Measurements from ENCODE around the gene NUDT4B.
"Not testable (repeated sequence)": the region's sequence is repeated elsewhere in the genome, so short reads cannot be mapped to it uniquely, and the experiment has no call there.

NUDT4B gene

DNA sequence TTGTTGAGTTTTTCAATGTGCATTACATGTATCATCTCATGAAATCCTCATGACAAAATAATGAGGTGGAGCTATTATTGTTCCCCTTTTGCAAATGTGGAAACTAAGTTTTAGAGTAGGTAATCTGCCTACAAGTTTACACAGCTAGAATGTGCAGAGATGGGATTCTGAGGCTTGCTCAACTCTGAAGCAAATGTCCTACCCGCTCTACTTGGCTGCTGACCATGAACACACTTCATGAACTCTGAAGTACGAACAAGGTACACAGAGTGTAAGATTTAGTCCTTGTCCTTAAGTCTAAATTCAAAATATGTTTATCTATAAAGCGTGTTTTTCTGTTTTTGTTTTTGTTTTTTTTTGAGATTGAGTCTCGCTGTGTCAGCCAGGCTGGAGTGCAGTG is 5.4 kb upstream of the NUDT4B start:
- not testable (repeated sequence) for DNase-seq

DNA sequence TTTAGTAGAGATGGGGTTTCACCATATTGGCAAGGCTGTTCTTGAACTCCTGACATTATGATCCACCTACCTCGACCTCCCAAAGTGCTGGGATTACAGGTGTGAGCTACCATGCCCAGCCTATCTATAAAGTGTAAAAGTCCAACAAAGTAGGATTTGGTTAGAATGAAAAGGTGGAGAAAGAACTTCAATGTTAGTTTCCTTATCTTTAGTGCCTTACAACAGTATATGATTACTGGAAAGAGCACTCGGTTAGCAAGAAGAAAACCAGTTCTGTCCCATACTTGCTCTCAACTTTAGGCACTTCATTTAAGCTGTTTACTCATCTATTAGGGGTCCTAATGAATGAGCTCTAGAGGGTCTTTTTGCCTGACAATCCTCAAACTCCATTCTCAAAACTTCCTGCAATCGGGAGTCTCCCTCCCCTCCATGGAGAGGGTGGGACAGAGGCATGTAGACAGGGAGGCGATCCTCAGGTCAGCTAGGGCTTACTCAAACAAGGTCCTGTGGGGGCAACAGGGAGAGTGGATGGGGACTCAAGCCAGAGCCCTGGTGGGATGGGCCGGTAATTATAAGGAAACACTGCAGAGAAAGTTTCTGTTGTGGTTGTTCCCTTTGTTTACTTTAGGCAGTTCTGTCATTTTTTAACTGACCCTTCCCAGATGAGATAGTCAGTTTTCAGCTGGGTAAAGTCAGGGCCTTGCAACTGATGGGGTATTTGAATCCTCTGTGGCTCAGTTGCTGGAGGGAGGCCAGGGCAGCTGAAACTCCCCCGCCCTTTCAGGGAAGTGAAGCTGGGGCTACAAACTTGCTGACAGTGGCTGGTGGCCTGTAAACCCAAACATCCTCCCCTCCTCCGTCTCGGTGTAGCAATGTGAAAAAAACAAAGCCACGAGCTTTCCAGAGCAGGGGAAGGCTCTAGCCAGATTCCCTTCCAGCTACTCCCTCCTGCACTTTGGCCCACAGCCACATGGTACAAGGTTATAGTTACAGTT is 4.6 kb upstream of the NUDT4B start:
- not testable (repeated sequence) for DNase-seq

DNA sequence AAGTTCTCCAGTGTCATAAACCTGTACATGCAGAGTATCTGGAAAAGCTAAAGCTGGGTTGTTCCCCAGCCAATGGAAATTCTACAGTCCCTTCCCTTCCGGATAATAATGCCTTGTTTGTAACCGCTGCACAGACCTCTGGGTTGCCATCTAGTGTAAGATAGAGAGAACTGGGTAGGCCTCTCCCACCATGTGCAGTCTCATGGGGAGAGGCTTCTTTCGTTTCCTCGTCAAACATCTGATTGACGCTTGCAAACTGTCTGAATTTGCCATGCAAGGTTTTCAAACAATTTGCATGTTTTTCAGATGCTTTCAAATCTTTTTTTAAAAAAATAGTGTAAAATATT is 734 bp downstream of the NUDT4B start:
- DNase-seq: not testable (repeated sequence)

DNA sequence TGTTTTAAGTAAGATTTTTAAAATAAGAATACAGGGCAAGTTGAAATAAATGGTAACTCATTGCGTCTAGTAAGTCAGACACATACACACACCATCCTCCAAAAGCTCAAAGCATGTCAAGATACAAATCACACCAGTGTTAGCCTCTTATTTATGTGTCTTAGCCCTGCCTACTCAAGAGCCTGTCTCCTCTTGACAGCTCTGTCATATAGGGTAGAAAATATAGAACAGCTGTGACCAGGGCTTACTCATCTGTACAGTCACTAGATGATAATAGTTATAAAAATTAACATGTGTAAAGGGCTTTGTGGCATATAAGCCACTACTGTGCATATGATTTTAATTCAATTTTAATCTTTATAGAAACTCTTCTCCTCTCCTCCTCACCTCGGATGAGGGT is 7.7 kb downstream of the NUDT4B start:
- not testable (repeated sequence) for DNase-seq

DNA sequence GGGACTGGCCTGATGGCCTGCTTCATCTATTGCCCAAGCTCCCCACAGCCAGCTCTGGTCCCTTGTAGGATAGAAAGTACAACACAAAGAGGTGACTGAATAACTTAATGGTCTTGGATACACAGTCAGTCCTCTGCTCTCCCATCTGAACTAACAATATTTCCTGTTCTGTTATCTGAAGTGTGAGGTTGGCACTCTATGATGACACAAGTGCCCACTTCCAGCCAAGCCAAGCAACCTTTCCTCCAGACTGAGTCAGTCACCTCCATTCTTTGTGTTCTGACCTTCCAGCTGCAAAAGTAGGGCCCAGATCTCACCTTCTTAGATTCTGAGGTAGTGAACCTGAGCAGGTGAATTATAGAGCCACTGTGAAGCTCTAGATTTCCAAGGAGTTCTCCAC is 8.9 kb downstream of the NUDT4B start:
- DNase-seq: not testable (repeated sequence)

DNA sequence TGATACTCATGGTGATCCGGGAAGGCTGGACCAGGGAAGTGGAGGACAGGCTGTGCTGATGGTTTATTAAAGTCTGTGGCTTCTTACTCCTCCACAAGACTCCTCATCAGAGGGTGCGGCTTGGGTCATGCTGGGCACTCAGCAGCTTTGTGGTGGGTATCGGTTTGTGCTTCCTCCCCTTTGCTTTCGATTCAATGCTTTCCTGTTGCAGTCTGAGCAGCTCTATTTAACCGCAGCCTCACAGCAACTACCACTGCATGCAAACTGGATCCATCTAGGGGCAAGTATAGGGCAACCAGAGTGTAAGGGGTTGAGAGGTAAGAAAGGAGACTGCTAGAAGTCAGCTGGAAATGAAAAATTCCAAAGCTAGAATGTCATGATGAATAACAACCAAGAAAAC is 9.8 kb downstream of the NUDT4B start:
- not testable (repeated sequence) for DNase-seq

DNA sequence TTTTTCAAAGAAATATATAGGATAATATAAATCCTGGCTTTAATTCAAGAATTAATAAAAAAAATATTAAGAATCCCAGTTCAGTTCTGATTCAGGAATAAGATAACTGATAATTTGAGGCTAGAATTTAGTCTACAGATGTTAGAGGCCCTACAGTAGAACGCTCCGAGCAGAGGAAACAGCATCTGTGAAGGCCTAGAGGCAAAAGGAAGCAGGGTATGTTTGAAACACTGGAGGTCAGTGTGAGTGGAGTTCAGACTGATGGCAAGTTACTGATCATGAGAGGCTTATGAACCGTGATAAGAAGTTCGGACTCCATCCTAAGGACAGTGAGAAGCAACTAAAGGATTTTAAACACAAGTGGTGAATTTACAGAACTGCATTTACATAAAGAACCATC is 10.4 kb downstream of the NUDT4B start:
- not testable (repeated sequence) for DNase-seq

DNA sequence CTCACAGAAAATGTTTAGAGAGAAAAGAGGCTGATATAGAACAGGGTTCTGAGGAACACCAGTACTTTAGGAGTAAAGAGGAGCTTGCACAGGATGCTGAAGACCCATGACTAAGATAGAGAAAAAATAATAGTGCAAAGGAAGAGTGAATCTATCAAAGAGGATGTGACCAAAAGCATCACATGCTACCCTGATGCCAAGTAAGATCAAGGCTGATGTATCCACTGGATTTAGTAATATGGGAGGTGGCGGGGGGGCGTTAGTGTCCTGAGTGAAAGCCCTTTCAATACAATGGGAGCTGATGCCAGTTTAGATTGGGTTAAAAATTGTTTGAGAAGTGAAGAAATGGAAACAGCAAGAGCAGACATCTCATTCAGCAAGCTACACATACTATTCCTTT is 11.2 kb downstream of the NUDT4B start:
- DNase-seq: not testable (repeated sequence)

DNA sequence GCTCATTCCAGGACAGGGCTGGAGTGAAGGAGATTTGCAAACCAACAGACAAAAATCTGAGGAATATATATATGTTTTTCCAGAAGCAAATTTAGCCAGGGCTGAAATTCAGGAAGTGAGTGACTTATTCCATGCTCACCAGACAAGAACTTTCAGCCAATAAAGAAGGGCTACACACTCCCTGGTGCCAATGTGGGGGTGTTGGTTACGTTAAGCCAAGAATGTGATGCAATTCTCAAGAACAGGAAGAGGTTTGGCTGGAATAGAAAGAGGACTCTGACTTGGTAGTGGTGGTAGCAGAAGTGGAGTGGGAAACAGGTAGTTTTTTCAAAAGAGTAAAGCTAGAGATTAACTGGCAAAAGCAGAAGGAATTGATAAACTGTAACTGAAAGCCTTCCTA is 11.6 kb downstream of the NUDT4B start:
- not testable (repeated sequence) for DNase-seq

DNA sequence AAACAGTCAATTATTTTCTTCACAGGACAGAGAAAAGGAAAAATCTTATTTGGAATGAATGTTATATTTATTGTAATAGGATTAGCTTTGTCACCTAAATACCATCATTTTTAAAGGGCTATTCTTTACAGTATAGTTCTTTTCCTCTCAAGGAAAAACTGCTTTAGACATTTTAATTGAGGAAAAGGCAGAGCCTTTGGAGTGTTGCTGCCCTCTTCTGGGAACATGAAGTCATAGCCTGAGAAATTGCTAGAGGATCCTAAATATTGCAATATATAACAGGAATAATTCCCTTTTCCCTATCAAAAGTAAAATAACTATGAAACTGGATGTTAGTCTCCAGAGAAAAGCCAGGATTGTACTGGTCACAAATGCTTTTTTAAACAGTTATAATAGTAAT is 12.8 kb downstream of the NUDT4B start:
- DNase-seq: not testable (repeated sequence)

DNA sequence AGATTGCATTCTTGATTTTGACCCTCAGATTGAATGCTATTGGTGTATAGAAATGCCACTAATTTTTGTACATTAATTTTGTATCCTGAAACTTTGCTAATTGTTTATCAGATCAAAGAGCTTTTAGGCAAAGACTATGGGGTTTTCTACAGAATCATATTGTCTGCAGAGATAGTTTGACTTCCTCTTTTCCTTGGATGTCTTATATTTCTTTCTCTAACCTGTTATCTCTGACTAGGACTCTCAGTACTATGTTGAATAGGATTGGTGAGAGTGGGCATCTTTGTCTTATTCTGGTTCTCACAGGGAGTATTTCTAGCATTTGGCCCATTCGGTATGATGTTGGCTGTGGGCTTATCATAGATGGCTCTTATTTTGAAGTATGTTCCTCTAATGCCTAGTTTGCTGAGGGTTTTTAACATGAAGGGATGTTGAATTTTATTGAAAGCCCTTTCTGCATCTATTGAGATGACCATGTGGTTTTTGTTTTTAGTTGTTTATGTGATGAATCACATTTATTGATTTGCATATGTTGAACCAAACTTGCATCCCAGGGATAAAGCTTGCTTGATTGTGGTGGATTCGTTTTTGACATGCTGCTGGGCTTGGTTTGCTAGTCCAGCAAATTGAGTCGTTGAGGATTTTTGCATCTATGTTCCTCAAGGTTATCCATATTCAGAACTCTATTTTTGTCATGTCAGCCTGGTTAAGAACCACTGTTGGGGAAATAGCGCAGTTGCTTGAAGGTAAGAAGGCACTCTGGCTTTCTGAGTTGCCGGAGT is 16.9 kb downstream of the NUDT4B start:
- not testable (repeated sequence) for DNase-seq

DNA sequence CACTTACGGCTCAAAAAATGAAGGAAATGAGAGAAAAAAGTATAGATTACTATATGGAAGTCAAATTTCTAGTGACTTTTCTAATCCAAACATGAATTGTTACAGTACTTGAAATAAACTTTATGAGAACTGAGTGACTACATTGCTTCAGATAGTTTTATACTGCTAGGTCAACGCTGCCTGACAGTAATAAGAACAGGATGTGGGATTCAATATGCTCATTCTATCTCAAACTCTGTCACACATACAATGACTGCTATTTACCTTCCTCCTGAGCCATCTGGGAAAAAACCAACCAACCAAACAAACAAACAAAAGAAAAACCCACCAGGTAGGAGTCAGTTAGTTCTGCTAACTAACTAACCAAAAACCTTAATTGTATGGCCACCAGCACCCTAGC is 20.0 kb downstream of the NUDT4B start:
- not testable (repeated sequence) for DNase-seq

DNA sequence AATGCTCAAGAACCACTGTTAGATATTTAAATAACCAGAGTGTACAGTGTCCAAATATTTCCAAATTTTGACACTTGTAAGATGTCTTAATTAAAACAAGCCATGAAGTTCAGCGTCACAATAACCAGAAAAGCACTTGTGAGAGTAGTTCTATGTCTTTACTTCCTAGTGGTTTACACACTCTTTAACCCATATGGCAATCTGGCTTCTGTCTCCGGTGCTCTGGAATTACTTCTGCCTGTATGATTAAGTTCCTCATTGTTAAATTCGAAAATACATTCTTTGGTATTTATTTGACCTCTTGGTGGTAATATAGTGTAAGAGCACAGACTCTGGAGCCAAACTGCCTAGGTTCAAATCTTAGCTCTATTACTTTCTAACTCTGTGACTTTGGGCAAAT is 20.9 kb downstream of the NUDT4B start:
- not testable (repeated sequence) for DNase-seq

DNA sequence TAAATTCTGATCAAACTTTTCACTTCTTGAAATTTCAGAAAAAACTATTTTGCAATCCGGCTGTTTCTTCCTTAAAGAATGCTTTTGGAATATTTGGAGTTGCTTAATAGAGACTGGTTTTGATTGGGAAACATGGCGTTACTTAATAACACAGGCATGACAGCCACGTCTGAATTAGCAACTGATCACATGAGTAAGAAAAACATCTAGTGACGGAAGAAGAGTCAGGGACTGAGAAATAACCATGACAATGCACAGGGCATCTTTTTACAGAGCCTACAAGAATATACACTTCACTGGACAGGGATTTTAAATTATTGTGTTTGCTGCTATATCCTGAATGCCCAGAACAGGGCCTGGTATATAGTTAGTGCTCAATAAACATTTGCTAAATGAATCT is 25.1 kb downstream of the NUDT4B start:
- DNase-seq: not testable (repeated sequence)

DNA sequence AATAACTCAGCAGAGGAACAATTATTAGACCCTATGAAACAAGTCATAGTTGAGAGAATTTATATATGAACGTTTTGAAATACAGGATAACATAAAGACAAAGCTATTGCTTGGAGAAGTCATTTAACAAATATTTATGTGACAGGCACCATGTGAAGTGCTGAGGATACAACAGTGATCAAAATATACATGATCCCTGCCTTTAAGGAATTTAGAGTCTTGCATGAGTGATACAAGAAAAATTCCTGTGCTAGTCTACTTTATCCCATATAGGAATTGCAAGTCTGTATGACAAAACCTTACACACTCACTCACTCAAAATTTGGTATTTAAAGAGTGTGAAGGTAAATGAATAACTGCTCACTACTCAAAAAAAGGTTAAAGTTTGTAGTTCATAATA is 25.5 kb downstream of the NUDT4B start:
- not testable (repeated sequence) for DNase-seq

DNA sequence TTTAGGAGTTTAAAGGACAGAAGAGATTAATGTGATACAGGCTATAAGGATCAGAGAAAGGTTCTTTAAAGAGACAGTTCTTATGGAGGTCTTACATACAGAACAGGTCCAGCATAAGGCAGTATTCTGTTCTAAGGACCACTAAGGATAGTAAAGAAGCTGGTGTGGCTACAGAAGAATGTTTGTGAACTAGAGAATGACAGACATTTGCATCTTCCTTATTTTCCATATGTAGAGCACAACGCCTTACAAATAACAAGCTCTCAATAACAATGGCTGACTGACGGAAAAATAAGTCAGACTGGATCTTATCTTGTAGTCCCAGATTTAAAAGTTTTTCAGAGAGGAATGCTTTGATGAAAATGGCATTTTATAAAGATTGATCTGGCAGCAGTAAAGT is 26.7 kb downstream of the NUDT4B start:
- DNase-seq: not testable (repeated sequence)

DNA sequence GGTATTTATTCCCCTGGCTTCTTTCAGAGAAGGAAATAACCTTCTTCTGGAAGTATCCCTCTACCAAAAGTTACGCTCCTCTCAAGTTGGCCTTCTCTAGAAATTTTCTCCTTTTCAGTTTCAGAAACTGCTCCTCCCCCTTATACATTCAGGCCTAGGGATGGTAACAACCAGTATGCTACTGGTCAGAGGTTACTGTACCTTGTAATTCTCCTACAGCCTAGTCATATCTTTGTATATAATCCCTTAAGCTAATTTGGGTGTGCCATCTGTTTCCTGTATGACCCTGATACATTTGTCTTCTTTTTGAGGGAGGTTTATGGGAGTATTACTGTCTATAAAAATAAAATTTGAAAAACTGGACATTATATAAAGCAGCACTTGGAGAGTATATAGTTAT is 29.1 kb downstream of the NUDT4B start:
- DNase-seq: not testable (repeated sequence)

DNA sequence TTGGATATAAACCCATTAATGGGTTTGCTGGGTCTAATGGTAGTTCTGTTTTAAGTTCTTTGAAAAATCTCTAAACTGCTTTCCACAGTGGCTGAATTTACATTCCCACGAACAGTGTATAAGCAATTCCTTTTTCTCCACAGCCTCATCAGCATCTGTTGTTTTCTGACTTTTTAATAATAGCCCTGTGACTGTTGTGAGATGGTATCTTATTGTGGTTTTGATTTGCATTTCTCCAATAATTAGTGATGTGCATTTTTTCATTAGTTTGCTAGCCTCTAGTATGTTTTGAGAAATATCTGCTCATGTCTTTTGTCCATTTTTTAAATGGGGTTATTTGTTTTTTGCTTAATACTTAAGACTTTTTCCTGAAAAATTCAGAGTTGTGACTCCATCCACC is 31.8 kb downstream of the NUDT4B start:
- DNase-seq: not testable (repeated sequence)

DNA sequence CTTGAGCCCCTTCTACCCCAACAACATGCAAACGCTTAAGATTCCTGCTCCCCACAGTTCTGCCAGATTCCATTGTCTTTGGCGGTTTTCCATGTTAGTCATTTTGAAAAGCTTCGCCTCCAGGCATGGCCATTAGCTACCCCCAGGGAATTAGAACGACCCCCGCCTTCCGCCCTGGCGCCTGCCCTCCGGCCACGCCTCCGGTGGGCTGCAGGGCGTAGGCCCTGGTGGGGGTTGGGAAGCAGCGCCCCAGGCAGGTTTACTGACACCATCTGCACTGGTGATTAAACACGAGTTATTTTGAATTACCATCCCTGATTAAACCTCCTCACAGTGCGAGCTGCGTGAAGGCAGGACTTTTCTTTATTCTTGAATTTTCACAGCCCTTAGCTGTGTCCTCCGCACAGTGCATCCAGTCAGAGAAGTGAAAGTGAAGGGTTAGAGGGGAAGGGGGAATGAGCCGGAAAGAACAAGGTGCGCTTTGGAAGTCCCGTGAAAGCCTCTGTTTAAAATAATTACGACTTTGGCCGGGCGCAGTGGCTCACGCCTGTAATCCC is 43.0 kb downstream of the NUDT4B start:
- not testable (repeated sequence) for DNase-seq

DNA sequence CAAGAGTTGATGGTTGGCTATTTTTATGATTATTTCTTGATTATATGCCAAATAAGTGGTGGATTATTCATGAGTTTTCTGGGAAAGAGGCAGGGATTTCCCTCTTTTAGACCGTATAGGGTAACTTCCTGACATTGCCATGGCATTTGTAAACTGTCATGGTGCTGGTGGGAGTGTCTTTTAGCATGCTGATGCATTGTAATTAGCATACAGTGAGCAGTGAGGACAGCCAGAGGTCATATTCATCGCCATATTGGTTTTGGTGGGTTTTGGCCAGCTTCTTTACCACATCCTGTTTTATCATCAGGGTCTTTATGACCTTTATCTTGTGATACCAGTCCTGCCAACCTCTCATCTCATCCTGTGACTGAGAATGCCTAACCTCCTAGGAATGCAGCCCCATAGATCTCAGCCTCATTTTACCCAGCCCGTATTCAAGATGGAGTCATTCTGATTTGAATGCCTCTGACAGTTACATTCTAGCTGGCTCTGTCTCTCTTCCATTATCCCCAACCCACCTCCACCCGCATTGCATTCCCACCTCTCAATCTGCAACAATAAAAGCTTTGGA is 45.3 kb downstream of the NUDT4B start:
- DNase-seq: not testable (repeated sequence)

All from NCI-H446 (cell line).